HUES64 (cell line): ENCODE results near the gene DUOX1.

Experiments
- H3K27ac ChIP-seq: 2 replicates; pipeline ENCODE4 v1.7.0; 2013; ENCODE audit warnings: low read depth, low read length, inconsistent platforms
- H3K27me3 ChIP-seq: 2 replicates; pipeline ENCODE4 v1.6.1; 2013; ENCODE audit warnings: mild to moderate bottlenecking, low read length; ENCODE audit not compliant: insufficient read depth
- H3K36me3 ChIP-seq: 2 replicates; pipeline ENCODE4 v1.6.1; 2013; ENCODE audit warnings: mild to moderate bottlenecking, low read length; ENCODE audit not compliant: insufficient read depth
- H3K4me1 ChIP-seq: 2 replicates; pipeline ENCODE4 v1.6.1; 2013; ENCODE audit warnings: mild to moderate bottlenecking, low read length, moderate library complexity; ENCODE audit not compliant: insufficient read depth
- H3K4me3 ChIP-seq: 2 replicates; pipeline ENCODE4 v1.5.1; 2013; ENCODE audit warnings: mild to moderate bottlenecking, low read length, moderate library complexity
- H3K9ac ChIP-seq: 2 replicates; pipeline ENCODE4 v1.6.1; 2013; ENCODE audit warnings: mild to moderate bottlenecking, low read depth, low read length
- H3K9me3 ChIP-seq: 2 replicates; pipeline ENCODE4 v1.6.1; 2013; ENCODE audit warnings: low read depth, low read length; ENCODE audit not compliant: insufficient read depth
- WGBS: fragments of 150-250, 120-280 bp; methylation state at CpG from one replicate; pipeline ENCODE4 v1.1.7; 2013; ENCODE audit warnings: missing lambda C conversion rate; 5-methylcytosine and 5-hydroxymethylcytosine counted together

The DUOX1 gene

GRCh38 chr15:45201557-45201859, 71.7 kb downstream of the DUOX1 start:
- peaks cover 4% of the 10 kb centered on the region; the same call in 1 of the 2 replicates for H3K4me1 ChIP-seq
- H3K9me3 ChIP-seq: no peaks in the 10 kb centered on the region
- H3K27me3 ChIP-seq: no peaks in the 10 kb centered on the region
- 86% methylated on average over 3 of the region's 3 CpGs for WGBS
- no peaks in the 10 kb centered on the region for H3K36me3 ChIP-seq
- no peak overlapping the region for H3K27ac ChIP-seq
- peak overlapping the region; percentile 93 for H3K4me3 ChIP-seq
- H3K9ac ChIP-seq: no peak overlapping the region

DNA sequence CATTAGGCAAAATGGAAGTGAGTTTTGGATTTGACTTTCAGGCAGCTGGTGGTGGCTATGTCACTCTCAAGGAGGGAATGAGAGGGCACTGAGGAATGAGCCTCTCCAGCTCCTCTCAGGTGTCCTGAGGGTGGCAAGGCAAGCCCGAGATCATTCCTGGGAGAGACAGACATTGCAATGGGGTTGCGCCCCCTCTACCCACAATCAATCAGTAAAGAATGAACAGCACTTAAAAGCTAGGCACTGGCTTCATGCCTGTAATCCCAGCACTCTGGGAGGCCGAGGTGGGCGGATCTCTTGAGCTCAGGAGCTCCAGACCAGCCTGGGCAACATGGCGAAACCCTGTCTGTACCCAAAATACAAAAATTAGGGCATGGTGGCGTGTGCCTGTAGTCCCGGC, 72.1 kb downstream of the DUOX1 start:
- H3K9me3 ChIP-seq: no peaks in the 10 kb centered on the region
- peaks cover 4% of the 10 kb centered on the region; the same call in 1 of the 2 replicates for H3K4me1 ChIP-seq
- no peaks in the 10 kb centered on the region for H3K36me3 ChIP-seq
- H3K4me3 ChIP-seq: no peak overlapping the region
- H3K27ac ChIP-seq: no peak overlapping the region
- no peak overlapping the region for H3K9ac ChIP-seq
- 86% methylated on average over 7 of the region's 7 CpGs for WGBS
- no peaks in the 10 kb centered on the region for H3K27me3 ChIP-seq

DNA sequence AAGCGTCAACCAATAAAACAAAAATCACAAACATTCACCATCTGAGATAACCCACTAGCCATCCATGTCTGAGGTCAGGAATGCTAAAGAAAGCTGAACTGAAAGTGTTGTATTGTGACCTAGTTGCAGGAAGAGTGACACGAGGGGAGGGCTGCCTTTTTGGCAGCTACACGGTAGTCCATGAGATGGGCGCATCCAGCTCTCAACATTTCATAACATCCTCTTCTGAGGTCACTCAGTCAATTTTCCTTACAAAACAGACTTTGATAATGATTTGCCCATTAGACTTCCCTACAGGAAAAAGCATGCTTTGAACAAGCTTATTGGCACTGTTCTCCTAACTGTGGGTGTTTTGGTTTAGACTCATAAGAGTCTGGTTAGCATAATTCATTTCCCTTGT, 73.4 kb downstream of the DUOX1 start:
- H3K4me3 ChIP-seq: no peak overlapping the region
- no peaks in the 10 kb centered on the region for H3K4me1 ChIP-seq
- no peaks in the 10 kb centered on the region for H3K36me3 ChIP-seq
- no peaks in the 10 kb centered on the region for H3K9me3 ChIP-seq
- H3K9ac ChIP-seq: no peak overlapping the region
- H3K27ac ChIP-seq: no peak overlapping the region
- H3K27me3 ChIP-seq: no peaks in the 10 kb centered on the region
- 90% methylated on average over 4 of the region's 4 CpGs for WGBS

DNA sequence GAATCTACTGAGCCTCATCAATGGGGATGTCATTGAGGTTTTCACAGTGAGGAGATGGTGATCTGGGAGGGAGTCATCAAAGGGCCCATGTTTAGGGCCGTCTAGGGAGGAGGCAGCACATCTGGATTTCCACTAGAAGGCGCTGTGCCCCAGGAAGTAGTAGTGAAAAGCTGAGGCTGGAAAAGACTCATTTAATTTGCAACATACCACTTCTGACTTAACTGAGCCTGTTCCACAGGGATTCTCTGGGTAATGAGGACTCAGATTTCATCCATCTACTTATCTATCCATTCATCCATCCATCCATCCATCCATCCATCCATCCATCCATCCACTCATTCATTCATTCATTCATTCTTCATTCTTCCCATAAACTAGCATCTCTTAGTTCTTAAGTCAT, 75.4 kb downstream of the DUOX1 start:
- Histone ChIP-seq H3K27ac (no peak overlapping the region), H3K4me3 (no peak overlapping the region), H3K4me1 (no peaks in the 10 kb centered on the region), H3K36me3 (no peaks in the 10 kb centered on the region), H3K27me3 (no peaks in the 10 kb centered on the region), H3K9ac (no peak overlapping the region), H3K9me3 (no peaks in the 10 kb centered on the region)
- WGBS: 0% methylated on average over 2 of the region's 2 CpGs

DNA sequence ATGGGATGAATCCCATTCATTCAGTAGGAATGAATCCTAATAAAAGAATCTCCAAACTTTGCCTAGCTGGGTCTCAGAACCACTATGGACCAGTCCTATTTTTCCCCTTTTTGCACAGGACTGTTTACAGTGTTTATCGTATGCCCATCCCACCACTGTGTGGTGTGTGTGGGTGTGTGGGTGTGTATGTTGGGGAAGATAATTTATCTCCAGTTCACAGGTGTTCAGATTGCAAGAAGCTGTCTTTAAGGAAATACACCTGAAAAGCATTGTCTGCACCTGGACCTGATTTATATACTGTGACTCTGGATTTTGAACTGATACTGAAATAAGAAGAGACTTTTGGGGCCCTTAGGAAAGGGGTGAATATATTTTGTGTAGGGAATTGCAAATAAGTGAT, 82.7 kb downstream of the DUOX1 start:
- no peaks in the 10 kb centered on the region for H3K36me3 ChIP-seq
- WGBS: no CpG with 5 or more reads among the region's 1 CpG
- H3K27me3 ChIP-seq: no peaks in the 10 kb centered on the region
- H3K4me3 ChIP-seq: no peak overlapping the region
- H3K4me1 ChIP-seq: no peaks in the 10 kb centered on the region
- no peak overlapping the region for H3K9ac ChIP-seq
- H3K9me3 ChIP-seq: no peaks in the 10 kb centered on the region
- no peak overlapping the region for H3K27ac ChIP-seq
